GM19023 (cell line): ENCODE data around the gene EFL1.

Experiments used
- ATAC-seq: cut with Tn5 transposase; IDR thresholded peaks from one replicate; pipeline ENCODE4 v1.9.1; 2021; ENCODE audit warnings: mild to moderate bottlenecking, moderate library complexity; ENCODE audit not compliant: unreplicated experiment

EFL1 gene

DNA sequence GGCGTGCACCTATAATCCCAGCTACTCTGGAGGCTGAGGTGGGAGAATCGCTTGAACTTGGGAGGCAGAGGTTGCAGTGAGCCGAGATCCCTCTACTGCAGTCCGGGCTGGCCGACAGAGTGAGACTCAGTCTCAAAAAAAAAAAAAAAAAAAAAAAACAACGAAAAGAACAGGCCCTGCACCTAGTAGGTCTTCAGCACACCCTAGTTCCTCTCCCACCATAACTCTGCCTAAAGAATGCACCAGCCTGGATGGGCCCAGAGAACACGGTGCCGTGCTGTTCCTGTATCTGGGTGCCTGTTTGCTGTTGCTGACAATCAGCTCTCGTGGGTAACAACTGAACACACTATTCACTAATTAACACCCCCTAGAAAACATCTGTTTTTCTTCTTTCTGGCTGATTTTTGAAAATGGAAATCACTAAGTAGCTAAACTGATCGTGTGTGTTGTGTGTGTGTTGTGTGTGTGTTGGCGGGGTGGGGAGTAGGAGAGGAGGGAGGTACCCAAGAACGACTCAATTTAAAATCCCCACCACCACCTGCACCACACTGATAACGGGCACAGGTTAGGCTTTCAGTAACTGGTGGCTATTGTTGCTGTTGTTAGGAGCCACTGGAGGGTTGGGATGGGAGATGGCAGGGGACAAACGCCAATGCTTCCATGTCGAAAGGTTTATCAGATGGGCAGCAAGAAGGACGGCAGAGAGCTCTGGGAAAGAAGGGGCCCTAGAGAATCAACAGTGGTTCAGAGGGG lies 176.1 kb downstream of the EFL1 start:
- no peak for ATAC-seq

DNA sequence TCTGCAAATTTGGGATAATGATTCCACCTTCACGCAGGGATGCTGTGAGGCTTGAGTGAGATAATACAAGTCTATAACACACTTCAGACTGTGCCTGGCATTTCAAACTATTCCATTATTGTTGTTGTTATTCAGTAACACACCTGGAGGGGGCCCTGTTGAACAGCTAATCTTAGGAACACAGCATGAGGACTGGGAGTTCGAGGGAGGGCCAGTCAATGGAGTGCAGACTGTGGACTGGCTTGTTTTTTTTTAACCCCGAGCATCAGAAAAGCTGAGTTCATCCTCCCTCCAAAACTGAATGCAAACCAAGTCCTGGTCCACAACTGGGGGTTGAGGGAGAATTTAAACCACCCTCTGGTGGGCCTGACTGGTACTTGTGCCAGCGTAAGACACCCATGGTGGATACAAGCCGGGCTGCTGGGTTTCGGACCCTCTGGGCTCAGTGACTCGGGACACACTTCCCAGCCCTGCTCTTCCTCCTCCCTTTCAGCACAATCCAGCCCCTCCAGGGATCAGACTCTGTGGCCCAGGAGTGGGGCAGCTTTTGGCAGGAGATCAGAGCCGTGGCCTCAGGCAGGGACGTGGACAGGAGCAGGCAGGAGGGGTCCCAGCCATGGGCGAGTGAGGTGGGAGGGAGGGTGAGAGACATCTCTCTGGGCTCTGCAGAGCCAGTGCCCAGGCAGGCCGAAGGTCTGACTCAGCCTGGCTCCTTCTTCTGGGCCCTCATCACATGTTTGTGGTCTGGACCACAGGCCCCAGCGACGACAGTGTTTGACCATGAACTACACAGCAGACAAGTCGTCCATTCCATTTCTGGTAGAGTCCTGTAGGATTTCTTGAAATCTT lies 180.4 kb downstream of the EFL1 start:
- ATAC-seq, result no peak

DNA sequence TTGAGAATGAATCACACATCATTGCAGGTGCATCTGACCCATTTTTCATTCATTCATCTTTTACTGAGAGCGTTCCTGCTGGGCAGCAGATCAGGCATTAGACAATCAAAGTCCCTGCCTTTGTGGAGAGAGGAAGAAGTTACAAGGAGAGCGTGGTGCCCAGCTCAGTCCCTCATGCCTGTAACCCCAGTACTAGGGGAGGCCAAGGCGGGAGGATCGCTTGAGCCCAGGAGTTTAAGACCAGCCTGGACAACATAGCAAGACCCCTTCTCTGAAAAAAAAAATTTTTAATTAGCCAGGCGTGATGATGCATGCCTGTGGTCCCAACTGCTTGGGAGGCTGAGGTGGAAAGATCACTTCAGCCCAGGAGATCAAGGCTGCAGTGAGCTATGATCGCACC lies 181.8 kb downstream of the EFL1 start:
- ATAC-seq, result no peak
